ENCODE results near the gene NAALADL2. TPM values are rescaled to one million over a fixed set of nuclear protein-coding genes. Genes with fewer than 3 reads are reported as not detected.

The NAALADL2 gene
- total RNA-seq, 1 experiment from 2014 or later: 1.6 TPM

- H3K36me3 Mint-ChIP-seq (ENCODE audit: insufficient read depth in 1 of 3, low read depth in 3 of 3): no peaks in the 10 kb centered on the region
- Histone ChIP-seq H4K20me1 (ENCODE audit: control insufficient read depth, insufficient read depth, insufficient read length) (no peaks in the 10 kb centered on the region), H4K8ac (replicated peaks; ENCODE audit: insufficient read length, low read depth, low read length) (no peak overlapping the region), H4K91ac (ENCODE audit: insufficient read length, low read depth, low read length) (no peak overlapping the region), H3K4me2 (ENCODE audit: insufficient read depth, insufficient read length, low read length) (no peak overlapping the region), H3K23me2 (ENCODE audit: insufficient read length, low read depth, low read length, poor library complexity, severe bottlenecking) (no peaks in the 10 kb centered on the region), H2AK5ac (ENCODE audit: insufficient read length, low read length) (no peak overlapping the region), H2AFZ (ENCODE audit: low read length) (no peak overlapping the region), H3K9me3 (ENCODE audit: control insufficient read depth, low read depth, low read length) (no peaks in the 10 kb centered on the region), H3K27ac (ENCODE audit: insufficient read length, low read depth, low read length) (no peak overlapping the region), H3T11ph (ENCODE audit: low read length) (no peak overlapping the region), H3K23ac (ENCODE audit: insufficient read length, low read depth, low read length) (no peak overlapping the region), H4K5ac (ENCODE audit: insufficient read length, low read depth, low read length) (no peak overlapping the region), H3K79me1 (ENCODE audit: insufficient read depth, low read depth, low read length, poor library complexity, severe bottlenecking) (no peaks in the 10 kb centered on the region), H2BK120ac (ENCODE audit: low read depth, low read length, poor library complexity, severe bottlenecking) (no peak overlapping the region), H2BK15ac (ENCODE audit: low read depth, low read length) (no peak overlapping the region), H3K27me3 (ENCODE audit: insufficient read depth, low read length) (no peaks in the 10 kb centered on the region), H3K9ac (ENCODE audit: extremely low read depth, insufficient read length, low read length) (no peak overlapping the region), H3K14ac (ENCODE audit: insufficient read depth, low read length) (no peak overlapping the region), H2BK5ac (ENCODE audit: insufficient read length, low read length) (no peak overlapping the region), H2BK12ac (ENCODE audit: insufficient read length, low read depth, low read length) (no peak overlapping the region), H3K56ac (ENCODE audit: insufficient read length, low read depth, low read length) (no peak overlapping the region), H2BK20ac (ENCODE audit: low read depth, low read length, poor library complexity, severe bottlenecking) (no peak overlapping the region), H3K4me1 (ENCODE audit: insufficient read depth, low read length) (no peaks in the 10 kb centered on the region), H3K79me2 (ENCODE audit: insufficient read depth, low read length) (no peaks in the 10 kb centered on the region), H3K18ac (ENCODE audit: insufficient read length, low read depth, low read length) (no peak overlapping the region), H3K4ac (ENCODE audit: low read depth, low read length) (no peak overlapping the region)
- peaks cover 2% of the 10 kb centered on the region in 2 experiments; a peak in 1 of 4 replicates for H3K4me1 Mint-ChIP-seq
- DNase-seq: no peak
- TF ChIP-seq CTCF (conservative IDR thresholded peaks at IDR 0.05): no peak
- H3K9me3 Mint-ChIP-seq: no peaks in the 10 kb centered on the region
- WGBS (ENCODE audit: extremely low coverage, insufficient read length, low lambda C conversion rate): no CpG with 5 or more reads among the region's 4 CpGs
- H3K27me3 Mint-ChIP-seq (ENCODE audit: low read depth): no peaks in the 10 kb centered on the region
- no peak overlapping the region for H3K4me3 Mint-ChIP-seq
- peak overlapping the region in 1 of 3 experiments; percentile 94; a peak in 2 of 7 replicates for H3K27ac Mint-ChIP-seq
Observed at GRCh38 chr3:175475765-175476164, 616.6 kb downstream of the NAALADL2 start.

Measured in H9 (cell line).